ENCODE measurements around the gene WWOX. TPM values are rescaled to one million over a fixed set of nuclear protein-coding genes. Genes with fewer than 3 reads are reported as not detected.

The WWOX gene
- total RNA-seq, 1 experiment from 2014 or later, result 15.6 TPM

DNA sequence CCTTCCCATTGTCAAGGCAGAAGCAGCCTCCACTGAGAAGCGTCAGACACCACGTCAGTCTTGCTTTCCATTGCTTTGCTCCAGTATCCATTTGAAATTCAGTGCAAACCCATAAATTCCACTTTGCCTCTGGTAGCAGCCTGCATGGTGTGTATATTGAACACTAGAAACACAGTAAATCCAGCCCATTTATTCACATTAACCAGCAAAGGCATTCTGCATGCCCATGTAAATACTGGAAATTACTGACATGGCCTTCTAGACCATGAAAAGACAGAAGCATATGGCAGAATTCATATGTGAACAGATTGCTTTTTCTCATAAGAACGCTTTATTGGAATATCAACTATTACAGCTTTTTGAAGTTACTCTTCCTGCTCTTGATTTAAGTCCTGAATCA, 595.0 kb downstream of the WWOX start:
- no peak overlapping the region for H3K4ac ChIP-seq (ENCODE audit: low read depth, low read length)
- TF ChIP-seq, protein P1, sequence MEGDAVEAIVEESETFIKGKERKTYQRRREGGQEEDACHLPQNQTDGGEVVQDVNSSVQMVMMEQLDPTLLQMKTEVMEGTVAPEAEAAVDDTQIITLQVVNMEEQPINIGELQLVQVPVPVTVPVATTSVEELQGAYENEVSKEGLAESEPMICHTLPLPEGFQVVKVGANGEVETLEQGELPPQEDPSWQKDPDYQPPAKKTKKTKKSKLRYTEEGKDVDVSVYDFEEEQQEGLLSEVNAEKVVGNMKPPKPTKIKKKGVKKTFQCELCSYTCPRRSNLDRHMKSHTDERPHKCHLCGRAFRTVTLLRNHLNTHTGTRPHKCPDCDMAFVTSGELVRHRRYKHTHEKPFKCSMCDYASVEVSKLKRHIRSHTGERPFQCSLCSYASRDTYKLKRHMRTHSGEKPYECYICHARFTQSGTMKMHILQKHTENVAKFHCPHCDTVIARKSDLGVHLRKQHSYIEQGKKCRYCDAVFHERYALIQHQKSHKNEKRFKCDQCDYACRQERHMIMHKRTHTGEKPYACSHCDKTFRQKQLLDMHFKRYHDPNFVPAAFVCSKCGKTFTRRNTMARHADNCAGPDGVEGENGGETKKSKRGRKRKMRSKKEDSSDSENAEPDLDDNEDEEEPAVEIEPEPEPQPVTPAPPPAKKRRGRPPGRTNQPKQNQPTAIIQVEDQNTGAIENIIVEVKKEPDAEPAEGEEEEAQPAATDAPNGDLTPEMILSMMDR (conservative IDR thresholded peaks at IDR 0.05), result no peak
- no peaks in the 10 kb centered on the region for H3K79me1 ChIP-seq (ENCODE audit: insufficient read depth, low read depth, low read length, poor library complexity, severe bottlenecking)
- no peak overlapping the region for H2AFZ ChIP-seq (ENCODE audit: low read length)
- no peak overlapping the region for H2BK120ac ChIP-seq (ENCODE audit: low read depth, low read length, poor library complexity, severe bottlenecking)
- peaks cover 0 to 3% of the 10 kb centered on the region in 2 experiments; a peak in 1 of 4 replicates for H3K4me1 Mint-ChIP-seq
- H2BK5ac ChIP-seq (ENCODE audit: insufficient read length, low read length), result no peak overlapping the region
- H3K23me2 ChIP-seq (ENCODE audit: insufficient read length, low read depth, low read length, poor library complexity, severe bottlenecking), result peaks cover 2% of the 10 kb centered on the region
- H3K9me3 ChIP-seq (ENCODE audit: control insufficient read depth, low read depth, low read length), result no peaks in the 10 kb centered on the region
- H3K4me2 ChIP-seq (ENCODE audit: insufficient read depth, insufficient read length, low read length), result no peak overlapping the region
- H3K27ac ChIP-seq (ENCODE audit: insufficient read length, low read depth, low read length), result no peak overlapping the region
- H3K9ac ChIP-seq (ENCODE audit: extremely low read depth, insufficient read length, low read length), result no peak overlapping the region
- WGBS (ENCODE audit: extremely low coverage, insufficient read length, low lambda C conversion rate), result no CpG with 5 or more reads among the region's 3 CpGs
- H4K8ac ChIP-seq (replicated peaks; ENCODE audit: insufficient read length, low read depth, low read length), result no peak overlapping the region
- H2AK5ac ChIP-seq (ENCODE audit: insufficient read length, low read length), result no peak overlapping the region
- H4K91ac ChIP-seq (ENCODE audit: insufficient read length, low read depth, low read length), result no peak overlapping the region
- no peaks in the 10 kb centered on the region for H3K79me2 ChIP-seq (ENCODE audit: insufficient read depth, low read length)
- no peak overlapping the region for H2BK12ac ChIP-seq (ENCODE audit: insufficient read length, low read depth, low read length)
- H4K20me1 ChIP-seq (ENCODE audit: control insufficient read depth, insufficient read depth, insufficient read length), result no peaks in the 10 kb centered on the region
- H2BK15ac ChIP-seq (ENCODE audit: low read depth, low read length), result no peak overlapping the region
- H3K27me3 Mint-ChIP-seq (ENCODE audit: low read depth), result no peaks in the 10 kb centered on the region
- H2BK20ac ChIP-seq (ENCODE audit: low read depth, low read length, poor library complexity, severe bottlenecking), result no peak overlapping the region
- H3K23ac ChIP-seq (ENCODE audit: insufficient read length, low read depth, low read length), result no peak overlapping the region
- H3K18ac ChIP-seq (ENCODE audit: insufficient read length, low read depth, low read length), result no peak overlapping the region
- no peak overlapping the region for H3K14ac ChIP-seq (ENCODE audit: insufficient read depth, low read length)
- no peaks in the 10 kb centered on the region for H3K4me1 ChIP-seq (ENCODE audit: insufficient read depth, low read length)
- no peaks in the 10 kb centered on the region for H3K9me3 Mint-ChIP-seq
- no peak overlapping the region for H3K56ac ChIP-seq (ENCODE audit: insufficient read length, low read depth, low read length)
- H4K5ac ChIP-seq (ENCODE audit: insufficient read length, low read depth, low read length), result no peak overlapping the region
- H3K4me3 Mint-ChIP-seq, result no peak overlapping the region
- H3T11ph ChIP-seq (ENCODE audit: low read length), result no peak overlapping the region
- H3K27ac Mint-ChIP-seq, result no peak overlapping the region
- H3K36me3 Mint-ChIP-seq (ENCODE audit: insufficient read depth in 1 of 3, low read depth in 3 of 3), result peaks cover 0 to 2% (median 0%) of the 10 kb centered on the region in 3 experiments; a peak in 1 of 7 replicates
- no peak for DNase-seq
- H3K27me3 ChIP-seq (ENCODE audit: insufficient read depth, low read length), result no peaks in the 10 kb centered on the region
